Activated CD4-positive, alpha-beta T cell treated with anti-CD3 and anti-CD28 coated beads, Interleukin-2, amount 50 U/mL, for 48 hours (primary cell): ENCODE measurements around the gene METTL1.

Experiments used
- DNase-seq, 2 experiments: peaks; one replicate each; pipeline ENCODE4 v3.0.0-alpha.2; 2020

Gene METTL1

DNA sequence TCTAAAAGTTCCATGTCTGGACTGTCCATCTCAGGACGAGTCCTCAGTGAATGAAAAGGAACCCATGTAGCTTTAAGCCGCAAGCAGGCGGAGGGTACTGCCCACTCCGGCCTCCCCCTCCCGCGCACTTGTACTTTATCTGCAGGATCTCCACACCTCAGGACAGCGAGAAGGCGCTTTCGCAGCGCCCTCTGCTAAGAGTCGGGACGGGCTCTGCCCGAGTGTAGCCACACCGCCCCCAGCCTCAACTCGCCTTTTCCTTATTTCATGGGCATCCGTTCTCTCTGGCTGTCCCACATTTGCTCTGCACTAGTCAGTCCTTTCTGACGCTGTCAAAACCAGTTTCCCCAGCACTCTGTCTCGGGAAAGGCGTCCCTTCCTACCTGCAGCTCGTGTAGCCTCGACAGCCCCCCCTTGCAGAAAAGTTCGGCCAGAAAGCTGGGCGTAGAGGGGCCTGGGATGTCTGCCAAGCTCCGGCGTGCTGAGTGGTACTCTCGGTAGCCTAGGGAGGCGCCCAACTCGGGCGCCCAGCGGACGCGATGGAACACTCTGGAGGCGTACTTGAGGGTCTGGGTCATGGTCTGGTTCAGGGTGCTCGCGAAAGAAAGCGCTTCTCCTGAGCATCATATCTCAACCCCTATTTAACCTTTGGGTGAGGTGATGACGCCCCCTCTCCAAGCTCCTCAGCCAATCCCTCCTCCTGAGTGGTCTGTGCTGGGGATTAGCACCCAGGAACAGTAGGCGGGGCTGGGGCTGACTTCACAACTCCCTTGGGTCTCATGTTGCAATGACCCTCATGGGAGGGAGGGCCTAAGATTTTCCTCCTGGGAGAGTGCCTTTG, 5.2 kb downstream of the METTL1 start, which contains the start of gene CYP27B1:
TSS of gene CYP27B1 (minus strand) at position 615 of the 841 bp plus-strand sequence. CDS start at position 578, 37 bp downstream.
- peak; percentile 27 to 38 for DNase-seq

DNA sequence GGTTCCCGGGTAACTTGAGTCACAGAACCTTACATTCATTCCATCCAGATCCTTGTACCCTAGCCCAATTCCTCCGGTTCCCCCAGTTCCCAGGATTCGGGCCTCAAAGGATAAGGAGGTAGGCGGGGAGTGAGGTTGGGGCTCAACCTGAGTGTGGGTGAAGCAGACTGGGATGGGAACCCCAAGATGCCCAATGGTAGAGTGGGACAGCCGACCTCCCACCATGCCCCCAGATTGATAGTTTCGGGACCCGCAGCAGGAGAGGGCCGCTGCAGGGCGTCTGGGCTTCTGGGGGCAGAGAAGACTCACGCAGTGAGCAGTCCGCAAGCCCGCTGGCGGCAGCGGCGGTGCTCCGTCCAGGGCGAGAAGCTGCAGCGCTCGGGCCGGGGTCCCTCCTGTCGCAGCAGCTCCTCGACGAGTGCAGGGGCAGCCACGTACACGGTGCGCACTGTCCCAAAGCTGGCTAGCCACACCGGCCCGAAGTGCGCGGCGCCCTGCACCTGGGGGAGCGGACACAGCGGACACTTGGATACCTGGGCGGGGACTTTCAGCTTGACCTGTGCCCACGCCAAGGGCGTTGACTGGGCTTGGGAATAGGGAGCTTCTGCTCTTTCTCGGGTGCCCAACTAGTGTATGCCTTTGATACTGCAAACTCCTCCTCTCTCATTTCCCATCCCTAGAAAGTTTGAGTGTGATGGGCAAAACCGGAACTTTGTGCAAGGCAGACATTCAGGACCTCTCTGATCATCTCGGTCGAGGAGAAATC, 6.0 kb downstream of the METTL1 start:
- DNase-seq, result peak in 1 of 2 experiments; percentile 31

DNA sequence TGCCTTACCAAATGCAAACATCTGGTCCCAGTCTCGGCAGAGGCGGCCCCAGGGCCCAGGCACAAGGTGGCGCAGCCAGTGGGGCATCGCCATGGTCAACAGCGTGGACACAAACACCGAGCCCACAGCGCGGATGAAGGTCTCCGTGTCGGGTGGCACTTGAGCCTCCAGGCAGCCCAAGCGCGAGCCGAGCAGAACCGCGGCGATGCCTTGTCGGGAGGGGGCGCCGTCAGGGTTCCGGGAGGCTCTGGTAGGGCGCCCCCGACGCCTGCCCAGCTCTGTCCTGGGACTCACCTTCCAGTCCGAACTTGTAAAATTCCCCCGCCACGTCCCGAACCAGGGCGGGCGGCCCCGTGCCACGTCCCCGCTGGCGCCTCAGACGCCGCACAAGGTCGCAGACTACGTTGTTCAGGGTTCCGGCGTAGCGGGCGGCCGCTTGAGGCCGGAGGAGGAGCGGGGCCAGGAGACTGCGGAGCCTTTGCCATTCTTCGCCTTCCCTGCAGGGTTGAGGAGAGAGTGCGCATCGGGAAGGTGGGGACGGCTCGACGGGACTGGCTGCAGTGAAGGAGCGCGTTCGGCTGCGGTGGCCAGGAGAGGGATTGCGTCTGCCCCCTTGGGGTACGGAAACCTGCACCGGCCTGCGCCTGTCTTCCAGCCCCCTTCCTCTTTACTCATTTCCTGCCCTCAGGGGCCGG, 6.8 kb downstream of the METTL1 start:
- DNase-seq, result peak; percentile 67 to 76

DNA sequence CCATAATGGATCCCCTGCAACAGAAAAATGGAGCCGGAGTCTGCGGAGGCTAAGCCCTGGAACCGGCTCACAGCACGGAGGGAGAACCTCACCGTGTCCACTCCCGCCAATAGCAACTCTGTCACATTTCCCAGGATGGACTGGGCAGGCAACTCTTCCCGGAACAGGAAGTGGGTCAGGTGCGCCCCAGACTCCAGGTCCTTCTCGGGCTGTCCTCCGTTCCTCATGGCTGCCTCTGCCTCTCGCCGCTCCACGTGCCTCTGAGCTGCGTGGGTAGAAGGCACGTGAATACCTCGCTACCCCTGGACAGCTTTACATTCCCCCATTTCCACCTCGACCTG, 7.3 kb downstream of the METTL1 start:
- DNase-seq, result peak; percentile 47 to 58

DNA sequence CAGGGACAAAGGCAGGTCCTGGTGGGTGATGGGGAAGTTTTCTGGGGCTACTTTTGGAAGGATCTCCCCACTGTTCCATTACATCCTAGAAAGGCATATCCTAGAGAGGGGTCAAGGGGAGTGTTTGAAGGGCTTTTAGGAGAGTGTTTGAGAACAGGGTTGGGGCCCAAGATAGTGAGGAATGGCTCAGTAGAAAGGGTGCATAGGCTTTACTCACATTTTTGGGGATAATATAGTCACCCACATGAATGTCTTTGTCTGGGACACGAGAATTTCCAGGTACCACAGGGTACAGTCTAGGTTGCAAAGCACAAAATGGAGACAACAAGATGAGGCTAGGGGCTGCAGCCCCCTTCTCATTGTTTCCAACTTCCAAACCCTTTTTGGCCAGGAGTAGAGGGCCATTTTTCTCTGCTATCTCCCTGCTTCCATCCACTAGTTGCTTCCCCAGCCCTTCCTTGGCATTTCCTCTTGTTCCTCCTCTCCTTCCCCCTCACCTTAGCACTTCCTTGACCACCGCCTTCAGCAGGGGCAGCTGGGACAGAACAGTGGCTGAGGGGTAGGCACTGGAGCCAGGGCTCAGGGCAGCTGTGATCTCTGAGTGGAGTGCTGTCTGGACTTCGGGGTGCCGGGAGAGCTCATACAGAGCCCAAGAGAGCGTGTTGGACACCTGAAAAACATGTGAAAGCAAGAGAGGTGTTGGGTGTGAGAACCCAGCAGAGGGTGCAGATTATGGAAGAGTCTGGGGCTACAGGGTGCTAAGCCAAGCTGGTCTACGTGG, 7.8 kb downstream of the METTL1 start:
- no peak for DNase-seq

DNA sequence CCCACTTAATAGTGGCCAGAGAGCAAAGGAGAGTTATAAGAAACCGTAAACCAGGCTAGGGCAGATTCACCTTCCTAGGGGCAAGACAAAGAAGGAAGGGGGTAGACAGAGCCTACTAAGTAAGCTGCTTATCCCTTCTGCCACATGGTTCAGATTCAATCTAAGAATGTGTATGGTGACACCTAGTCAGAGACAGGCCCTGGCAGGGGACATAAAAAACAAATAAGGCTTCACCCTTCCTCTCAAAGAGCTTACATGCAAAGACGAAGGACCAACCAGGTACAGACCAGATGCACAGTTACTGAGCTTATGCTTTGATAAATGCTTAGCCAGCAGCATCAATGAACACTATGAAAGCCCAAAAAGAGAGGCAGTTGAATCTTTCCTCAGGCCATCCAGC, 9.4 kb downstream of the METTL1 start:
- no peak for DNase-seq

DNA sequence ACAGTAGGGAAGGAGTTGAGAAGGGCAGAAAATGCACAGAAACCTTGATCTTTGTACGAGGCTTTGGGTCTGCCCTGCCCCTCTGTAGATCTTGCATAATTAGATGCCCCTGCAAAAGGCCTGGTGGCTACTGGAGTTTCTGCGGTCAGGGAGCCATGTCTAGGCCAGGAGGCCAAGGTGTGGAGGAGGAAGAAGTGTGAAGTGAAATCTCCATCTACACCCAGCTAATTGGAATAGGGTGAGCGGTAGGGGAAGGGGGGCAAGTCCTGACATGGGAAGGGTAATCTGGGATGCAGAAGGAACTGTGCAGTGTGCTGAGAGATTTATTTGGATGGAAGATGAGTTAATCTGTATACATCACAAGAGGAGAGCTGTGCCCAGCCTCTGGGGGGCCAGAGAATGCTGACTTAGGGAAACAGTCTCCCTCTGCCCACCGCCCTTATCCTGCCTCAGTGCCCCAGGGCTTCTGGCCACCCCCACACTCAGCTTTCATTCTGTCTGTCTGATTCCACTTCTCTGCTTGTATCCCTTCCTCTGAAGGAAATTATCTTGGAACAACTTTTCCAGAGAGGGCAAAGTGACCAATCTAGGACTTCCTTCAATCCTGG, 10.4 kb downstream of the METTL1 start:
- DNase-seq, result no peak

DNA sequence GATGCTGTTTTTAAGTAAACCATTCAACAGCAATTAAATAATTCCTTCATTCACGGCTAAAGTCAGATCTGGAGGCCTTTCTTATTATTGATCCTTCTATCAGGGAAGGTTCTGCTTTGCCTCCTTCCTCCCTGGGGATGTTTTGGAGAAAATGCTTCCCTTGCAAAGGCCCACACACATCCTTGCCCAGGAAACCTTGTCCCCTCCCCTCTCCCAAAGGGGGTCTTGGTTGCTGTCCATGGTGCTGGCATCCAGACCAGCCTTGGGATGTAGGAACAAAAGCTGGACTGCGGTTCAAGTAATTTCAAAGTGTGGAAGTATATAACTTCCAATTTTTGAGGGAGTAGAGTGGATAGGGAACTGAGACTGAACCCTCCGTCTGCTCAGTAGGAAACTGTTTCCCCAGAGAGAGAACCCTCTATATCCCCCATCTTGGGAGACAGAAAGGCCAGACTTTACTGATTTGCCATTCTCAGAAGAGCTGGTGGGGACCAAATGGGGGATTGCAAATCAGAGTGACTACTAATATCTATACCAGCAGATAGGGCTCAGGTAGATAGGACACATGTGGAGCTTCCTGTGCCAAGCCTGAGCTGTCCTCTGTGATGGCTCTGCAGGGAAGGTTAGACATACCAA, 11.4 kb downstream of the METTL1 start:
- DNase-seq, result no peak

DNA sequence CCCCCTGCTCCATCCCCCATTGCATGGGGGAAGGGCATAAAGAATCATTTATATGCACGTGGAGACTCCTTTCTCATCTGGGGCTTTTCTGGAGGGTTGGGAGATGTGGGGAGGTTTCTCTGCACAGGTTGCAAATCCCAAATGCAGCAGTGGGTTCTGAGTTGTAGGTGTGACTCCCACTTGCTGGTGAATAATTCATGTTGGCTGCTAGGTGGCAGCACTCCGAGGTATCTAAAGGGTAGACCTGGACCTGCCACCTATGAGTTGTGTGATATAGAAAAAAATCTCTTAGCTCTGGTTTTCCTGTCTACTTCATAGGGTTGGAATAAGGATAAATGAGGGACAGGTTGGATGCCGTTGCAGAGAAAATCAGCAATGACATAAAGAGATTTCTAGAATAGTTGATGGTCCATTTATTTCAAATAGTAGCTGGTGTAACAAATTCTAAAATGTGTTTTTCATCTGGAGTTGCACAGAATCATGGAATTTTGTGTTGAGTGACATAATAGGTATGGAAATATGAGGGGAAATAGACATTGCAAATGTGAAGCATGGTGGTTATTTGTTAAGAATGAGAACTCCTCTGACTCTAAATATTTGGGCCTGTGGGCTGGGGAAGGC, 12.4 kb downstream of the METTL1 start:
- DNase-seq, result peak; percentile 30 to 51

DNA sequence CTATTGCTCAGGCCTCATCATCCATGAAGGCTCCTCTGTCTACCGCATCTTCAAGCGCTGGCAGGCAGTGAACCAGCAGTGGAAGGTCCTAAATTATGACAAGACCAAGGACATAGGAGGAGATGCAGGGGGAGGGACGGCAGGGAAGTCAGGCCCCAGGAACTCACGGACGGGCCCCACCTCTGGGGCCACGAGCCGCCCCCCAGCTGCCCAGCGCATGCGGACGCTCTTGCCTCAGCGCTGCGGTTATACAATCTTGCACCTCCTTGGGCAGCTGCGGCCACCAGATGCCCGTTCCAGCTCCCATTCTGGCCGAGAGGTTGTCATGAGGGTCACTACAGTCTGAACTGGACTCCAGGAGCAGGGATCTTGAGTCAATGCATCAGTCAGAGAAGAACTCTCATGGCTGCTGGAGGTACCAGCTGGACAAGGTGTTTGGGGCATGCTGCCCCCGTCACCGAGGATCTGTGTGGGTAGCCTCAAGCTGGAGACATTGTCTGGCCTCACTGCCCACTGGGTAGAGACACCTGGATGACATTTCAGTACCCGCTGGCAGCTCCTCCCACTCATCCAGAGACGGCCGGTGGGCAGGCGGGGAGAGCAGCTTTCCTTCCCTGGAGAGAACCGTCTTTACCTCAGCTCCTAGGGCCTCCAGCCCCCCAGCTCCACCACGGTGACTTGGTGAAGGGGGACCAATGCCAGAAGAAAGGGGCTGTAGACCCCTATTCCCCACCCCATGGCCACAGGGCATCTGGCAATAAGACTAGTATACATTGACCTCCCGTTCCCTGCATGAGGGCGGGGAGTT, 13.1 kb downstream of the METTL1 start:
- DNase-seq, result no peak

DNA sequence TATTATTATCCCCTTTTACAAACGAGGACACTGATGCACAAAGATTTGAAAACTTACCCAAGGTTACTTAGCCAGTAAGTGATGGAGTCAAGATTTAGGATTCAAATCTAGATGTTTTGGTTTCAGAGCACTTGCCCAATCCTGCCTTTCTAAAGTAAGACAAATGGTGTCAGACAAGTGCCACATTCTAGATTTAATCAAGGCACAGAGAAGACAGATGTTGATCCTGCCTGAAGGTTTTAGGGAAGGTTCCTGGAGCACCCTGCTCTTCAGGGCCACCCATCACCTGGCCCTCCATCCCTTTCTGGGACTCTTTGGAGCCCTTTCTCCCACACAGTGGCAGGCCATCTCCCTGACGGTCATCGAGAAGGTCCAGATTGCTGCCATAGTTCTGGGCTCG, 14.1 kb downstream of the METTL1 start:
- no peak for DNase-seq

DNA sequence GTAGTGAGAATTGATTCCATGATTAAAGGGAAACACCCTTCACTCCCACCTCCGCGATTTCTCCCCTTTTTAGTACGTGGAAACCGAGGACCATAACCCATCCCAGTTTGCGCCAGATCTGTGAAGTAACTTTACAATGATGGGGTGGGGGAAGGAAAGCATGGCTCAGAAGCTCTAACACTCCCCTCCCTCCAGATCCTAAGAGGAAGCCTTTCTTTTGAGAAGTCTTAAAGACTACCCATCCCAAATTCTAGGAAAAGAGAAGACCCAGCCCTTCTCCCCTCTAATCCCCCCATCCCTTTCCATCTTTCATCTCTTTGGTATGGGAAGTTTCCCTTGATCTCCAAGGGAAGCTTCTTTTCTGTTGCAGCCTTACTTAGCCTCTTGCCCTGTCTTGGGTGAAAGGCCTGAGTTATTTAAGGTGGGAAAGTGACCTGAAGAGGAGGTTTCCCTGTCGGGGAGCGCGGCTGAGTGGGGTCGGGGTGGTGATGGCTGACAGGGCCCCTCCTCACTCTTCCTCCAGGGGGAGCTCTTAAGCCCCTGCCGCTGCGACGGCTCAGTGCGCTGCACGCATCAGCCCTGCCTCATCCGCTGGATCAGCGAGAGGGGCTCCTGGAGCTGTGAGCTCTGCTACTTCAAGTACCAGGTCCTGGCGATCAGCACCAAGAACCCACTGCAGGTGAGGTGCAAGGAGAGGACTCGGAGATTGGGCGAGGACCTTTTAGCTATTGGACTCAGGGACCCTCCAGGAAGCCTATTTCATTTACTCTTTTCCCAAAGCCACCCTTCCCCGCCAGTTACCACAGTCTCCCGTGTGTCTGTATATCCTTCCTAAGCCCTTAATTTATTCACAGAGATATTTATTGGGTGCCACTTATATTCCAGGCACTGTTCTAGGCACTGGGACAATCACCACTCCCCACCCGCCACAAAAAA, 15.2 kb downstream of the METTL1 start:
- DNase-seq, result peak; percentile 74 to 82

DNA sequence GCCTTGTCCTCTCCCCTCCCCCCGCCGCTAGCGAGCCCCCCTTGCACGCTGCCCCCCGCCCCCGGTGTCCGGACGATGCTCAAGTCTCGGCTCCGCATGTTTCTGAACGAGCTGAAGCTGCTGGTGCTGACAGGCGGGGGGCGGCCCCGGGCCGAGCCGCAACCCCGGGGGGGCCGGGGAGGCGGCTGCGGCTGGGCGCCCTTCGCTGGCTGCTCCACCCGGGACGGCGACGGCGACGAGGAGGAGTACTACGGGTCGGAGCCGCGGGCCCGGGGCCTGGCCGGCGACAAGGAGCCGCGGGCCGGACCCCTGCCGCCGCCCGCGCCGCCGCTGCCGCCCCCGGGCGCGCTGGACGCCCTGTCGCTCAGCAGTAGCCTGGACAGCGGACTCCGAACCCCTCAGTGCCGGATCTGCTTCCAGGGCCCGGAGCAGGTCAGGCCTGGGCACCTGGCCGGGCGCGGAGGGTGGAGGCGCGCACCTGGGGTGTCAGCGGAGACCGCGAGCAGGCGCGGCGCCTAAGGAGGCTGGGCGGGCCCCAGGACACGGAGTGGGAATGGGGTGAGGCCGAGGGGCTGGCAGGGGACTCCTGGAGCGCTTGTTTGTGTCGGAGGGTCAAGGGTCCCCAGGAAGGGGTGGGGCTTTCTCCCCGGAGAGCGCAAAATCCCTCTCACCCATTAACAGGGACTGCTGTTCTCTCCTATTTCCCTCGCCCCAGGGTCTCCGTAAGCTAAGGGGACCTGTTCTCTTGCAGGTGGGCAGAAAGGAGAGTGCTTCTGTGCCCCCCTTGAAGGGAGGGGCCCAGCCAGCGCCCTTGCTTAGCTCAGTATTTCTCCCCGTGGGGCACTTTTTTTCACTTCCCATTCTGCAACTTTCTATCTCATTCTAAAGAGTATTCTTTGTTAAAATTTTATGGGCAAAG, 16.2 kb downstream of the METTL1 start:
- DNase-seq, result peak; percentile 25 to 41

DNA sequence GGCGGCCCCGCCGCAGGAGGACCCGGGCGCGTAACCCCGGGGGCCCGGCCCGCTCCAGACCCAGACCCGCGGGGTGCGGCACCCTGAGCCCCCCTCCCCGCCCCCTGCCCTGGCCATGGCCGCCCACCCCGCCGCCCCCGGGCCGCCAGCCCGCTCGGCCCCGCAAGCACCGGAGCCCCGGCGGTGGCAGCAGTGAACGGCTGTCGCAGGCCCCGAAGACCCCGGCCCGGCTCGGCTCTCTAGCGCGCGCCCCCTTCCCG, 16.8 kb downstream of the METTL1 start:
- no peak for DNase-seq

DNA sequence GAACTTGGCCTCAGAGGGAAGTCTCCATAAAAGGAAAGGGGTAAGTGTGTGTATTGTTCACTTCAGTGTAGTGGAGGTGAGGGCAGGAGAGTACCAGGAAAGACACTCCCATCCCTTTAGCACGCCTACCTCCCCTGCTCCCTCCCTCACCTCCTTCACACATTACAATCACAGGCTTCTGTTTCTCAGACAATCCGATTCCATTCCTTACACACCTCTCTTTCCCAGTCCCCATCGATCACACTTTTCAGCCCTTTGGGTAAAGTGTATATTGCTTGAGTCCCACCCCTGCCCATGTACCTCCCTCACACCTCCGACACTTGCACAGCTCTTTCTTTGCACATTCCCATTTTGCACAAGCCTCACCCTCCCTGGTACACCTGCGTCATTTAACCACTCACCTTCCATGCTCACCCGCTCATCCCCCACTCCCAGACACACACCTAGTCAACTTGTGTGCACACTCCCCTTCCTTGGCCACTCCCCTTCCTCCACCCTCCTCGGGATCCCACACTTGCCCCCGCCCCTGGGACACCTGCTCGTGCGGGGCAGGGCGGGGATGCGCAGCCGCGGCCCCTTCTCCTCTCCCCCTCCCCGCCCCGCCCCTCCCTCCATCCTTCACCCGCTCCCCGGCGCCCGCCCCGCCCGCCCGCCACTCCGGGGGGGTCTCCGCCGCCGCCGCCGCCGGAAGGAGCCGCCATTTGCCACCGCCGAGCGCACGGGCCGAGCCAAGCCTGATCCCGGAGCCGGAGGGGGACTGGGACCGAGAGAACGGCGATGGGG, 17.3 kb downstream of the METTL1 start, which contains the start of gene MARCHF9:
TSS of gene MARCHF9 (plus strand) at position 693 of the 783 bp plus-strand sequence. CDS start 426 bp downstream, outside the sequence.
- DNase-seq, result peak; percentile 88 to 93

DNA sequence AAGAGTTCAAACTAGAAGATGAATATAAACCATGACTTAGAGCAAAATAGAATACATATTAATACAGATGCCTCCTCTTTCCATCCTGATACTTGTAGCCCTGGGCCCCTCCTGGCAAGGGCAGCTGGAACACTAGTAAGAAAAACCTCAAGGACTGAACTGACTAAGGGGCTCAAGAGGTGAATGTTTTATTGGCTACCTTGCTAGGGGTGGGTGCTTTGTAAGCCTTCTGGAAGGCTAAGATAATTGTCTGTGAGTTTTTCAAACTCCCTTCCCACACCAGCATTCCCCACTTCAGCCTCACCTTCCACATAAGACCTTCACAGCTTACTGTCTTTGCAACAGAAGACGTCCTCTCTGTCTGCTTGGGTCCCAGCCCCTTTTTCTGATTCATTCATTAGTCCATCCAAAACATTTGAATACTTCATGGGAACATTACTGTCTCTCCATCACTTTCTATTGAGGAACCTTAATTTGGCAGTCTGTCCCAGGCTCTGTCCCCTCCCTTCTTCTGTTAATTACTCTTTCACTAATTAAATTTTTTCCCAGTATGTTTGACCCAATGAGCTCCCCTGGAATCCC, 18.1 kb downstream of the METTL1 start:
- no peak for DNase-seq

DNA sequence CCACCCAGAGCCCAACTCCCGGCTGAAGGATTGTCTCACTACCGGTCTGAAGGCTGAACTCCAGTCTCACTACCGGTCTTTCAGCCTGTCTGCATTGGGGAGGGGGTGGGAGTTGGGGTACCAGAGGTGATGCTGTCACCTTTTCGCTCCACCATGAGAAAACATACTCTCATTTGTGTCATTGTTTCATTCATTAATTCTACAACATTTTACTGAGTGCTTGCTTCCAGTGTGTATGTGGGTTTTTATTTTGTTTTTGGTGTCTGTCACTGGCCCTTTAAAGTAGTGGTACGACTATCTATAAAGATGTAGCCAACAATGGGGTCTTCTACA, 19.3 kb downstream of the METTL1 start:
- DNase-seq, result no peak
